ENCODE results near the gene ALDH5A1.

GRCh38 chr6:24489881-24490280, 4.9 kb upstream of the ALDH5A1 start:
- no peak for TF ChIP-seq POLR2A (IDR thresholded peaks at IDR 0.05)
- TF ChIP-seq, protein P1, sequence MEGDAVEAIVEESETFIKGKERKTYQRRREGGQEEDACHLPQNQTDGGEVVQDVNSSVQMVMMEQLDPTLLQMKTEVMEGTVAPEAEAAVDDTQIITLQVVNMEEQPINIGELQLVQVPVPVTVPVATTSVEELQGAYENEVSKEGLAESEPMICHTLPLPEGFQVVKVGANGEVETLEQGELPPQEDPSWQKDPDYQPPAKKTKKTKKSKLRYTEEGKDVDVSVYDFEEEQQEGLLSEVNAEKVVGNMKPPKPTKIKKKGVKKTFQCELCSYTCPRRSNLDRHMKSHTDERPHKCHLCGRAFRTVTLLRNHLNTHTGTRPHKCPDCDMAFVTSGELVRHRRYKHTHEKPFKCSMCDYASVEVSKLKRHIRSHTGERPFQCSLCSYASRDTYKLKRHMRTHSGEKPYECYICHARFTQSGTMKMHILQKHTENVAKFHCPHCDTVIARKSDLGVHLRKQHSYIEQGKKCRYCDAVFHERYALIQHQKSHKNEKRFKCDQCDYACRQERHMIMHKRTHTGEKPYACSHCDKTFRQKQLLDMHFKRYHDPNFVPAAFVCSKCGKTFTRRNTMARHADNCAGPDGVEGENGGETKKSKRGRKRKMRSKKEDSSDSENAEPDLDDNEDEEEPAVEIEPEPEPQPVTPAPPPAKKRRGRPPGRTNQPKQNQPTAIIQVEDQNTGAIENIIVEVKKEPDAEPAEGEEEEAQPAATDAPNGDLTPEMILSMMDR (IDR thresholded peaks at IDR 0.05) = no peak
